Limb (tissue), 2 donors: ENCODE data around the gene RFC2.
"Not testable (repeated sequence)": the region's sequence is repeated elsewhere in the genome, so short reads cannot be mapped to it uniquely, and the experiment has no call there.

Experiments
- DNase-seq, 2 donors: peaks; one replicate each; pipeline ENCODE4 v3.0.0-alpha.2; 2016; ENCODE audit errors: extremely low spot score in 2 of 2

The RFC2 gene

GRCh38 chr7:74219416-74219815 lies 34.8 kb downstream of the RFC2 start:
- no peak for DNase-seq

- no peak for DNase-seq
Observed at GRCh38 chr7:74218343-74218698, 35.9 kb downstream of the RFC2 start.

- no peak for DNase-seq
Observed at GRCh38 chr7:74217455-74218342, 36.5 kb downstream of the RFC2 start.

- no peak for DNase-seq
Observed at GRCh38 chr7:74216361-74216761, 37.8 kb downstream of the RFC2 start.

- no peak for DNase-seq
Observed at GRCh38 chr7:74215921-74216320, 38.3 kb downstream of the RFC2 start.

- no peak for DNase-seq
Observed at GRCh38 chr7:74214816-74215630, 39.2 kb downstream of the RFC2 start.

GRCh38 chr7:74212661-74213060 lies 41.5 kb downstream of the RFC2 start:
- no peak for DNase-seq

- DNase-seq: not testable (repeated sequence)
Observed at GRCh38 chr7:74208241-74208640, 46.0 kb downstream of the RFC2 start.

- no peak for DNase-seq
Observed at GRCh38 chr7:74207586-74207985, 46.6 kb downstream of the RFC2 start.

GRCh38 chr7:74206589-74207120 lies 47.5 kb downstream of the RFC2 start:
- peak; percentile 64 to 90 for DNase-seq

GRCh38 chr7:74206052-74206451 lies 48.1 kb downstream of the RFC2 start:
- DNase-seq: not testable (repeated sequence)

- DNase-seq: no peak
Observed at GRCh38 chr7:74203956-74204618, 50.1 kb downstream of the RFC2 start.

GRCh38 chr7:74202841-74203556 lies 51.2 kb downstream of the RFC2 start:
- DNase-seq: peak in 1 of 2 donors; percentile 21

GRCh38 chr7:74199551-74200355 lies 54.4 kb downstream of the RFC2 start:
- DNase-seq: no peak

GRCh38 chr7:74197449-74198124 lies 56.6 kb downstream of the RFC2 start:
- no peak for DNase-seq

GRCh38 chr7:74195968-74196654 lies 58.1 kb downstream of the RFC2 start:
- DNase-seq: not testable (repeated sequence)

- not testable (repeated sequence) for DNase-seq
Observed at GRCh38 chr7:74195139-74195860, 58.9 kb downstream of the RFC2 start.

- no peak for DNase-seq
Observed at GRCh38 chr7:74194686-74195085, 59.5 kb downstream of the RFC2 start.
